Osteocyte (in vitro differentiated cells): ENCODE measurements around the gene STAT6. TPM values are rescaled to one million over a fixed set of nuclear protein-coding genes. Genes with fewer than 3 reads are reported as not detected.
A peak's percentile ranks its signal among the peaks of the same experiment; 100 is the strongest.

ENCODE experiments used
- DNase-seq: peaks from one replicate; pipeline ENCODE4 v3.0.0; 2021; ENCODE audit warnings: mixed read lengths; ENCODE audit not compliant: unreplicated experiment; ENCODE audit errors: extremely low spot score
- H3K27ac Mint-ChIP-seq: one replicate; pipeline ENCODE4 v1.8.0; 2021; ENCODE audit warnings: mild to moderate bottlenecking, mixed read lengths; ENCODE audit not compliant: unreplicated experiment
- H3K27me3 Mint-ChIP-seq: one replicate; pipeline ENCODE4 v1.8.0; 2021; ENCODE audit warnings: mixed read lengths; ENCODE audit not compliant: unreplicated experiment
- H3K36me3 Mint-ChIP-seq: one replicate; pipeline ENCODE4 v1.8.0; 2021; ENCODE audit warnings: mixed read lengths; ENCODE audit not compliant: unreplicated experiment
- H3K4me1 Mint-ChIP-seq: one replicate; pipeline ENCODE4 v1.8.0; 2021; ENCODE audit warnings: mixed read lengths; ENCODE audit not compliant: unreplicated experiment
- H3K4me3 Mint-ChIP-seq: one replicate; pipeline ENCODE4 v1.8.0; 2021; ENCODE audit warnings: mild to moderate bottlenecking, moderate library complexity, mixed read lengths; ENCODE audit not compliant: unreplicated experiment
- H3K9me3 Mint-ChIP-seq: one replicate; pipeline ENCODE4 v1.8.0; 2021; ENCODE audit warnings: mixed read lengths; ENCODE audit not compliant: unreplicated experiment
- total RNA-seq: library from RNA; stranded (reverse); gene quantifications from 2 replicates; pipeline ENCODE4 v1.2.1, GENCODE V29; 2021
- TF ChIP-seq, protein P1 (sequence below): fragments of 200-600 bp; sonication (generic); IDR thresholded peaks from 2 replicates; pipeline ENCODE4 v1.5.0; 2021; ENCODE audit warnings: antibody characterized with exemption, mild to moderate bottlenecking, moderate library complexity

STAT6 gene
- total RNA-seq, 1 donor from 2014 or later, result 161 TPM

DNA sequence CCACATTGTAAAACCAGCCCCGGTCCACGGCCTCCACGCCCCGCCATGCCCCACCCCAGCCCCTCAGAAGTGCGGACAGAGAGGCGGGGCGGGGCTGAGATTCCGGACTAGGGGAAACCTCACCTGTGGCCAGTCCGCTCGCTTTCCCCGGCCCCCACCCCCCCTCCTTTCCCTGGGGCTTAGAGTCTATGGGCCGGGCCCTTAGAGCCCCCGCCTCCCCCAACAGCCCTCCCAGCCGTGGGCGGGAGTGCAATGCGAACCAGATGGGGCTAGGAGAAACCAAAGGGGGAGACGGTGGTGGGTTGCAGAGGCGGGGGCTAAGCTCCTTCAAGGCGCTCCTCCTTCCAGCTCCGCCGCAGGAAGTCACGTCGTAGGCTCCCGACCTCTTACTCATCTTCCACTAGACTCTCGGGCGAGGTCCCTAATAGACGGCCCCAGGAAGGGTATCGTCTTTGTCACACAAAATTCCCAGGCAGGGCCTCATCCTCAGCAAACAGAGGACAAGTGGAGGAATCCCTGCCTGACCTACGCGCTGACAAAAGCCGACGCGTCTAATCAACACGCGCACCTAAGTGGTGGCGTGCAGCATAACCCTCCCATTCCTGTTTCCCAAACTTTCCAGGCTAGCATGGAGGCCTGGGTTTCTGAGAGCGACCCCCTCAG, 23.3 kb downstream of the STAT6 start:
- peak overlapping the region; percentile 82 for H3K4me3 Mint-ChIP-seq
- peaks cover 19% of the 10 kb centered on the region for H3K36me3 Mint-ChIP-seq
- peak; percentile 94 for DNase-seq
- H3K27ac Mint-ChIP-seq, result peak overlapping the region; percentile 97
- H3K4me1 Mint-ChIP-seq, result peaks cover 43% of the 10 kb centered on the region
- H3K9me3 Mint-ChIP-seq, result no peaks in the 10 kb centered on the region
- no peaks in the 10 kb centered on the region for H3K27me3 Mint-ChIP-seq
- TF ChIP-seq, protein P1, sequence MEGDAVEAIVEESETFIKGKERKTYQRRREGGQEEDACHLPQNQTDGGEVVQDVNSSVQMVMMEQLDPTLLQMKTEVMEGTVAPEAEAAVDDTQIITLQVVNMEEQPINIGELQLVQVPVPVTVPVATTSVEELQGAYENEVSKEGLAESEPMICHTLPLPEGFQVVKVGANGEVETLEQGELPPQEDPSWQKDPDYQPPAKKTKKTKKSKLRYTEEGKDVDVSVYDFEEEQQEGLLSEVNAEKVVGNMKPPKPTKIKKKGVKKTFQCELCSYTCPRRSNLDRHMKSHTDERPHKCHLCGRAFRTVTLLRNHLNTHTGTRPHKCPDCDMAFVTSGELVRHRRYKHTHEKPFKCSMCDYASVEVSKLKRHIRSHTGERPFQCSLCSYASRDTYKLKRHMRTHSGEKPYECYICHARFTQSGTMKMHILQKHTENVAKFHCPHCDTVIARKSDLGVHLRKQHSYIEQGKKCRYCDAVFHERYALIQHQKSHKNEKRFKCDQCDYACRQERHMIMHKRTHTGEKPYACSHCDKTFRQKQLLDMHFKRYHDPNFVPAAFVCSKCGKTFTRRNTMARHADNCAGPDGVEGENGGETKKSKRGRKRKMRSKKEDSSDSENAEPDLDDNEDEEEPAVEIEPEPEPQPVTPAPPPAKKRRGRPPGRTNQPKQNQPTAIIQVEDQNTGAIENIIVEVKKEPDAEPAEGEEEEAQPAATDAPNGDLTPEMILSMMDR, result no peak

DNA sequence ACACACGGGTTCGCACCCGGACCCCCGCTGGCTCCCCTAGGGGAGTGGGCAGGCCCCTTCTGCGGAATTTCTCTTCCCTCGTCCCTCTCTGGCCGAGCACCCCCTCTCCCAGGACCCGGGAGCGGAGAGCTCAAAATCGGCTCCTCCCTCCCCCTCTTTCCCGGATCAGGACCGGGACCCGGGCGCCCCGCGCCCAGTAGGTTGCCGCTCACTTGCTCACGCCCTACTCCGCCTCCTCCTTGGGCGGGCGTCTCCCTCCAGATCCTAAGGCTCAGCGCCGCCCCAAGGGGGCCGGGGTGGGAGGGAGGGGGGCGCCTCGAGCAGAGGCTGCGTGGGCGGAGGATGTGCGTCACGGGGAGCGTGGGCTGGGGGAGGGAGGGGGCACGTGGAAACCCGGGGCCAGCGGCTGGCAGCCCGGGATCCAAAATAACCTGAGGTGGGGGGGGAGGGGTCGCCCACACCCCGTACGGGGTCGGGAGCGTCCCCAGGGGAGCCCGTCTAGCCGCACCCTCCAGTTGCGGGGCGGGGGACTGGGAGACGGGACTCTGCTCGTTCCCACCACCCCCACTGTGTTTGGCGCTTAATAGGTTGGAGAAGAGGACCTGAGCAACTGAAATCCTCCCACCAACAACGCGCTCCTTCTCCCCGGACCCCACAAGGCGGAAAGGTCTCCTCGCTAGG, 24.0 kb downstream of the STAT6 start:
- DNase-seq, result peak; percentile 91
- Mint-ChIP-seq H3K36me3 (peaks cover 14% of the 10 kb centered on the region), H3K9me3 (no peaks in the 10 kb centered on the region), H3K4me1 (peaks cover 38% of the 10 kb centered on the region), H3K27me3 (no peaks in the 10 kb centered on the region), H3K4me3 (peak overlapping the region; percentile 82), H3K27ac (peak overlapping the region; percentile 97)
- TF ChIP-seq, protein P1, result no peak

DNA sequence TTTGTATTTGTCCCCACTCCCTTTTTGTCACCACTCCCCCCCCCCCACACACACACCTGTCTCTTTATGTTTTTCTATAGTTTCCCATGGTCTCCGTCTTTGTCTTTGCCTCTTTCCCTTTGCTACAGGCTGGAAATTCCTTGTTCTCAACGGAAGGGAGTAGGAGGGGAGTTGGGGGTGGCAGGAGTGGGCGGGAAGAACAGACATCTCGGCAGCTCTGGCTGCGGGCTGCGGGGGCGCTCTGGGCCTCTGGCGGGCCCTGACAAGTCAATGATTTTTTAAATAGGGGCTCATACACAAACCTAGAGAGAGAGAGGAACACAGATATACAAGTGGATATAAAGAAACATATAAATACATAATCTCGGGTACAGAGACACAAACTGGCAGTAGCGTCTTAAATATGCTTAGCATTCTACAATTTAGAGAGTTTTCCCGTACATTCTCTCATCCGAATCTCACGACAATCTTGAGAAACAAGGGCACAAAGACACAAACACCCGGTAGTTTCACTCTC, 24.6 kb downstream of the STAT6 start:
- Mint-ChIP-seq H3K27me3 (no peaks in the 10 kb centered on the region), H3K4me3 (peak overlapping the region; percentile 82), H3K36me3 (peaks cover 14% of the 10 kb centered on the region), H3K27ac (peak overlapping the region; percentile 96), H3K9me3 (no peaks in the 10 kb centered on the region), H3K4me1 (peaks cover 33% of the 10 kb centered on the region)
- TF ChIP-seq, protein P1, result peak; percentile 51
- no peak for DNase-seq

DNA sequence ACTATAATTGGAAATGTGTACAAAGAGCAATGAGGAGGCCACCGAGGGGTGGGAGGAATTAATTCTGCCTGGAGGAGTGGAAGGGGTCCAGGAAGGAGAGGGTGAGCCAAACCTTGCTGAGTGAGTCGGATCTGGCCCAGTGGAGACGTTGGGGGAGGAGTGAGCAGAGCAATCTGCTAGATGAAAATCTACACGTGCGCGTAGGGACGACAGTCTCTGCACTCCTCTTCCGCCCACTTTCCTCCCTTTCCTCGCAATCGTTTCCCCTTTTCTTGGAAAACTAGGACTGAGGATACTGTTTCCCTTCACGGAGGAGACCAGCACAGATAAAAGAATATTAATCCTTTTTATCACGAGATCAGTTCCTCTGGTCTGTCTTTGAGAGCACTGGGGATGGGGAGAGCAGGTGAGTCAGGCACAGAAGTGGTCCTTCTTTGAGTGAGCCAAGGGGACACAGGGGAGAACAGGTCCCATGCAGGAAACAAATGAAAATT, 25.1 kb downstream of the STAT6 start:
- DNase-seq, result no peak
- H3K4me3 Mint-ChIP-seq, result peak overlapping the region; percentile 82
- no peaks in the 10 kb centered on the region for H3K9me3 Mint-ChIP-seq
- peak overlapping the region; percentile 96 for H3K27ac Mint-ChIP-seq
- TF ChIP-seq, protein P1, result no peak
- H3K27me3 Mint-ChIP-seq, result no peaks in the 10 kb centered on the region
- H3K4me1 Mint-ChIP-seq, result peaks cover 29% of the 10 kb centered on the region
- peaks cover 10% of the 10 kb centered on the region for H3K36me3 Mint-ChIP-seq

DNA sequence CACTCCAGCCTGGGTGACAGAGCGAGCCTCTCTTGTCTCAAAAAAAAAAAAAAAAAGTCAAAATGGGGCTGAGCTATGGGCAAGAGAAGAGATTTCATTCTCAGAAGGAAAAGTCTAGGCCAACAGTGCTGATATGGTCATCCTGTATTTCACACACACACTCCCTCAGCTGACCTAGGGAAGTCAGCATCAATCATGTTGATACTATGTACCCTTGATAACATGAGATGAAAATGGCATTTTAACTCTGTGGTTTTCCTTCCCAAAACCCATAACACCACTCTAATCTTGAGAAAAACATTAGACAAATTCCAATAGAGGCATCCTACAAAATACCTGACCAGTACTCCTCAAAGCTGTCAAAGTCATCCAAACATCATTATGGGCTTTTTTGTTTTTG, 30.3 kb downstream of the STAT6 start:
- peaks cover 27% of the 10 kb centered on the region for H3K4me1 Mint-ChIP-seq
- H3K4me3 Mint-ChIP-seq, result no peak overlapping the region
- no peak for DNase-seq
- no peaks in the 10 kb centered on the region for H3K27me3 Mint-ChIP-seq
- TF ChIP-seq, protein P1, result no peak
- no peak overlapping the region for H3K27ac Mint-ChIP-seq
- H3K36me3 Mint-ChIP-seq, result peaks cover 2% of the 10 kb centered on the region
- no peaks in the 10 kb centered on the region for H3K9me3 Mint-ChIP-seq
